A549 (cell line): Measurements from ENCODE around the gene EIF1AD. TPM values are rescaled to one million over a fixed set of nuclear protein-coding genes. Genes with fewer than 3 reads are reported as not detected.

ENCODE experiments used
- ATAC-seq, 2 experiments: fragments of 200-7000 bp in 1 of 2; fragments of >200 bp in 1 of 2; cut with Nextera tagmentation in 1 of 2; cut with Tn5 transposase in 1 of 2; 3 replicates each; pipeline versions ENCODE4 v1.8.0 to v1.9.1; 2018 to 2020; ENCODE audit warnings: mild to moderate bottlenecking in 1 of 2, moderate library complexity in 1 of 2
- CTCF ChIA-PET: fragments of 300-600 bp; sonication (Branson Sonifier 250); formaldehyde crosslinking; extraction: SDS; loops from one replicate; lab custom pipeline; 2021; ENCODE audit warnings: antibody characterized with exemption, inconsistent platforms; lab: Yijun Ruan, JAX
- POLR2A ChIA-PET: fragments of 350-600 bp; formaldehyde crosslinking; extraction: SDS; loops from one replicate; lab custom pipeline; 2021; ENCODE audit warnings: antibody characterized with exemption, inconsistent platforms; lab: Yijun Ruan, JAX
- DNase-seq, 2 experiments: peaks; one replicate each; pipeline versions ENCODE4 v3.0.0 to v3.0.0-alpha.2; 2011 to 2016; ENCODE audit warnings: low read depth in 1 of 2, low spot score in 1 of 2
- FAIRE-seq: peaks from 2 replicates; lab custom pipeline; 2011; peaks lifted over from hg19 to GRCh38; lab: Jason Lieb, UNC
- H3K27ac ChIP-seq, 2 experiments: fragments of >200 bp; sonication (Bioruptor Twin); formaldehyde crosslinking; 3 replicates each; pipeline ENCODE4 v1.5.1; 2016 to 2017
- H3K4me1 ChIP-seq: fragments of >200 bp; sonication (Bioruptor Twin); formaldehyde crosslinking; 3 replicates; pipeline ENCODE4 v1.6.1; 2016
- H3K4me2 ChIP-seq: fragments of >200 bp; sonication (Bioruptor Twin); formaldehyde crosslinking; 3 replicates; pipeline ENCODE4 v1.6.1; 2016
- H3K4me3 ChIP-seq: fragments of >200 bp; sonication (Bioruptor Twin); formaldehyde crosslinking; 3 replicates; pipeline ENCODE4 v1.5.1; 2016
- H3K9me3 ChIP-seq: fragments of >200 bp; sonication (Bioruptor Twin); formaldehyde crosslinking; 3 replicates; pipeline ENCODE4 v1.6.1; 2016
- BCL3 ChIP-seq: fragments of >200 bp; sonication (Bioruptor Twin); formaldehyde crosslinking; IDR thresholded peaks from 3 replicates; pipeline ENCODE4 v1.6.1; 2016
- BHLHE40 ChIP-seq: IDR thresholded peaks from 2 replicates; pipeline ENCODE4 v1.6.1; 2012; ENCODE audit warnings: low read depth, low read length, inconsistent platforms
- CBX2 ChIP-seq: fragments of 200-600 bp; sonication (generic); IDR thresholded peaks from 2 replicates; pipeline ENCODE4 v1.6.1; 2016; ENCODE audit warnings: low read depth, mild to moderate bottlenecking, borderline replicate concordance
- CBX8 ChIP-seq: fragments of 200-600 bp; sonication (generic); IDR thresholded peaks from 2 replicates; pipeline ENCODE4 v1.6.1; 2016
- CHD4 ChIP-seq: fragments of 200-600 bp; sonication (generic); IDR thresholded peaks from 2 replicates; pipeline ENCODE4 v1.6.1; 2016; ENCODE audit warnings: antibody characterized with exemption, mild to moderate bottlenecking, borderline replicate concordance
- EHF ChIP-seq: fragments of 250-450 bp; sonication (Bioruptor Pico); IDR thresholded peaks from 2 replicates; pipeline ENCODE4 v1.5.0; 2020; ENCODE audit warnings: mild to moderate bottlenecking
- EP300 ChIP-seq, 2 experiments: fragments of >200 bp; sonication (Bioruptor Twin); formaldehyde crosslinking; IDR thresholded peaks; 2 replicates in 1 of 2; 3 replicates in 1 of 2; pipeline ENCODE4 v1.6.1; 2016 to 2017
- FOSB ChIP-seq: fragments of 250-450 bp; sonication (Bioruptor Pico); IDR thresholded peaks from 2 replicates; pipeline ENCODE4 v1.5.0; 2020; ENCODE audit warnings: mild to moderate bottlenecking, moderate library complexity
- FOSL2 ChIP-seq, 2 experiments: fragments of 450-650 bp in 1 of 2; fragments of >200 bp in 1 of 2; sonication (Bioruptor Twin) in 1 of 2; formaldehyde crosslinking; IDR thresholded peaks; 2 replicates each; pipeline versions ENCODE4 v1.5.0 to v1.6.1; 2016 to 2020; ENCODE audit warnings: mild to moderate bottlenecking in 1 of 2, moderate library complexity in 1 of 2
- FOXS1 ChIP-seq: fragments of 250-450 bp; sonication (Bioruptor Pico); IDR thresholded peaks from 2 replicates; pipeline ENCODE4 v1.5.0; 2020; ENCODE audit warnings: mild to moderate bottlenecking, moderate library complexity
- HOXB13 ChIP-seq: fragments of 250-450 bp; sonication (Bioruptor Pico); IDR thresholded peaks from 2 replicates; pipeline ENCODE4 v1.5.0; 2020; ENCODE audit warnings: low read depth, mild to moderate bottlenecking, moderate library complexity
- HOXB5 ChIP-seq: fragments of 250-450 bp; sonication (Bioruptor Pico); IDR thresholded peaks from 2 replicates; pipeline ENCODE4 v1.5.0; 2020; ENCODE audit warnings: mild to moderate bottlenecking, moderate library complexity
- NFE2L2 ChIP-seq: fragments of 150-350 bp; conservative IDR thresholded peaks from 2 replicates; pipeline ENCODE4 v1.6.1; 2014; ENCODE audit warnings: low read length
- PHF8 ChIP-seq: fragments of 200-600 bp; sonication (generic); IDR thresholded peaks from 2 replicates; pipeline ENCODE4 v1.6.1; 2016; ENCODE audit warnings: low read depth, mild to moderate bottlenecking, antibody characterized with exemption, moderate library complexity, borderline replicate concordance
- REST ChIP-seq: fragments of 200-600 bp; sonication (generic); IDR thresholded peaks from 2 replicates; pipeline ENCODE4 v1.6.1; 2016; ENCODE audit warnings: antibody characterized with exemption, mild to moderate bottlenecking, moderate library complexity
- RFX5 ChIP-seq: fragments of 450-650 bp; IDR thresholded peaks from 2 replicates; pipeline ENCODE4 v1.7.1; 2014; ENCODE audit warnings: antibody characterized with exemption, mild to moderate bottlenecking, moderate library complexity
- SMC3 ChIP-seq: fragments of >200 bp; sonication (Bioruptor Twin); formaldehyde crosslinking; IDR thresholded peaks from 3 replicates; pipeline ENCODE4 v1.6.1; 2018; ENCODE audit warnings: inconsistent platforms
- ZNF302 ChIP-seq: fragments of 250-450 bp; sonication (Bioruptor Pico); IDR thresholded peaks from 2 replicates; pipeline ENCODE4 v1.9.0; 2021; ENCODE audit warnings: inconsistent platforms, mild to moderate bottlenecking, moderate library complexity
- WGBS: methylation state at CpG from one replicate; pipeline ENCODE4 v1.1.6; 2017; ENCODE audit errors: missing lambda C conversion rate; 5-methylcytosine and 5-hydroxymethylcytosine counted together
- polyA plus RNA-seq, 4 experiments: library from polyadenylated mRNA; depleted of rRNA in 3 of 4; stranded (reverse); fragments of >200 nt; fragmentation: RNase III in 1 of 4; extraction: RNeasy Plus Mini Kit Qiagen cat#74134 plus additional on column Dnase treatment in 1 of 4; gene quantifications; 2 replicates in 3 of 4; 3 replicates in 1 of 4; pipeline ENCODE4 v1.2.3, GENCODE V29; 2011 to 2017
- TF ChIP-seq, protein P1 (sequence below): fragments of 250-450 bp; sonication (Bioruptor Pico); IDR thresholded peaks from 2 replicates; pipeline ENCODE4 v1.5.0; 2021; ENCODE audit warnings: mild to moderate bottlenecking, moderate library complexity, borderline replicate concordance
- TF ChIP-seq, protein P2 (sequence below): fragments of >200 bp; sonication (Bioruptor Twin); formaldehyde crosslinking; IDR thresholded peaks from 2 replicates; pipeline ENCODE4 v1.6.1; 2016

Gene EIF1AD
- polyA plus RNA-seq, 2 of the 4 experiments (the other 2 are of a cell fraction), result 38.6 to 41.0 TPM

DNA sequence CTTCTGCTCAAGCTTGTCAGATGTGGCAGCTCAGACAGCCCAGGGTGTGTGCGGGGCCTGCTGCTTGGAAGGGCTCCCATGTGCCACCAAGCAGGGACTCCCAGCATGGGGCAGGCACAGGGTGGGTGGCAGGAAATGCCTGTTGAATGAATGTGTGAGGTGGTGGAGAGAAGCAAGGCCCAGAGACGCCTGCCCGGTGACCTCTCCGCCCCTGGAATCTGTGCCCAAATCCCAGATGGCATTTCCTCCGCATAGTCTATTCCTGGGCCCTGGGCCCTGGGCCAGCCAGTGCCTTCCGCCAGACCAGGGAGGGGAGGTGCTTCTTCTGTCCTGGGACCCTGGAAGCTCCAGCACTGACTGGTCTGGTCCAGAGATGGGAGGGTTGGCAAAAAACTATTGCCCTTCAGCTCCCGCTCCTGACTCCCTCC lies 13.5 kb upstream of the EIF1AD start:
- no peak for FAIRE-seq
- Histone ChIP-seq H3K4me2 (no peak overlapping the region), H3K4me3 (no peak overlapping the region), H3K4me1 (peaks cover 12% of the 10 kb centered on the region), H3K27ac (peak overlapping the region in 1 of 2 experiments; percentile 48; a peak in 2 of 6 replicates), H3K9me3 (no peaks in the 10 kb centered on the region)
- POLR2A ChIA-PET, result no interaction called here
- peak in 1 of 2 experiments; percentile 26; a peak in 3 of 6 replicates for ATAC-seq
- CTCF ChIA-PET, result interaction anchor here (0.6 to 1.4 kb wide), 7 partner anchors 22 to 131 kb away, joined by 3 to 7 read pairs (median 3); no protein-coding TSS in a partner anchor
- 34% methylated on average over 6 of the region's 7 CpGs for WGBS
- DNase-seq, result no peak
- TF ChIP-seq RFX5, result no peak
- no peak for TF ChIP-seq BHLHE40
- no peak for TF ChIP-seq FOXS1
- TF ChIP-seq, protein P1, sequence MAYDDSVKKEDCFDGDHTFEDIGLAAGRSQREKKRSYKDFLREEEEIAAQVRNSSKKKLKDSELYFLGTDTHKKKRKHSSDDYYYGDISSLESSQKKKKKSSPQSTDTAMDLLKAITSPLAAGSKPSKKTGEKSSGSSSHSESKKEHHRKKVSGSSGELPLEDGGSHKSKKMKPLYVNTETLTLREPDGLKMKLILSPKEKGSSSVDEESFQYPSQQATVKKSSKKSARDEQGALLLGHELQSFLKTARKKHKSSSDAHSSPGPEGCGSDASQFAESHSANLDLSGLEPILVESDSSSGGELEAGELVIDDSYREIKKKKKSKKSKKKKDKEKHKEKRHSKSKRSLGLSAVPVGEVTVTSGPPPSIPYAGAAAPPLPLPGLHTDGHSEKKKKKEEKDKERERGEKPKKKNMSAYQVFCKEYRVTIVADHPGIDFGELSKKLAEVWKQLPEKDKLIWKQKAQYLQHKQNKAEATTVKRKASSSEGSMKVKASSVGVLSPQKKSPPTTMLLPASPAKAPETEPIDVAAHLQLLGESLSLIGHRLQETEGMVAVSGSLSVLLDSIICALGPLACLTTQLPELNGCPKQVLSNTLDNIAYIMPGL, result no peak
- TF ChIP-seq BCL3, result no peak
- no peak for TF ChIP-seq ZNF302 (CRISPR knock-in tag)
- TF ChIP-seq CHD4, result no peak
- TF ChIP-seq NFE2L2, result no peak
- TF ChIP-seq PHF8, result no peak
- TF ChIP-seq, protein P2, sequence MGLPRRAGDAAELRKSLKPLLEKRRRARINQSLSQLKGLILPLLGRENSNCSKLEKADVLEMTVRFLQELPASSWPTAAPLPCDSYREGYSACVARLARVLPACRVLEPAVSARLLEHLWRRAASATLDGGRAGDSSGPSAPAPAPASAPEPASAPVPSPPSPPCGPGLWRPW, result no peak
- no peak for TF ChIP-seq EHF (CRISPR knock-in tag)
- no peak for TF ChIP-seq HOXB13 (CRISPR knock-in tag)
- no peak for TF ChIP-seq SMC3
- TF ChIP-seq CBX8, result no peak
- no peak for TF ChIP-seq HOXB5
- no peak for TF ChIP-seq FOSB (CRISPR knock-in tag)
- TF ChIP-seq FOSL2 (IDR thresholded peaks at IDR 0.05), result no peak
- TF ChIP-seq FOSL2 (CRISPR knock-in tag; IDR thresholded peaks at IDR 0.05), result no peak
- TF ChIP-seq EP300 (IDR thresholded peaks at IDR 0.05), result no peak
- TF ChIP-seq REST, result no peak
- TF ChIP-seq CBX2, result no peak
